ENCODE measurements around the gene CTDP1.

- TF ChIP-seq POLR2A (IDR thresholded peaks at IDR 0.05) (no peak), CTCF (IDR thresholded peaks at IDR 0.05) (no peak)
Measured at GRCh38 chr18:79723036-79723435, 43.4 kb downstream of the CTDP1 start.

All from lower leg skin (tissue), 3 donors.